NCI-H2171 (cell line): ENCODE data around the gene CADPS.

ENCODE experiments used
- DNase-seq: peaks from one replicate; lab custom pipeline; 2025; lab: John Stamatoyannopoulos, UW

Gene CADPS

GRCh38 chr3:62632510-62633294, 242.5 kb downstream of the CADPS start:
- DNase-seq, result no peak

GRCh38 chr3:62631488-62631887, 243.7 kb downstream of the CADPS start:
- no peak for DNase-seq

- no peak for DNase-seq
These were observed 244.6 kb downstream of the CADPS start for GRCh38 chr3:62630664-62631063.

- no peak for DNase-seq
These were observed 249.9 kb downstream of the CADPS start for GRCh38 chr3:62625268-62625667.

- no peak for DNase-seq
These were observed 251.0 kb downstream of the CADPS start for GRCh38 chr3:62624185-62624584.

GRCh38 chr3:62622553-62623174, 252.6 kb downstream of the CADPS start:
- no peak for DNase-seq

- no peak for DNase-seq
These were observed 253.3 kb downstream of the CADPS start for GRCh38 chr3:62621925-62622324.

GRCh38 chr3:62621176-62621575, 254.0 kb downstream of the CADPS start:
- no peak for DNase-seq

- DNase-seq, result no peak
These were observed 259.9 kb downstream of the CADPS start for GRCh38 chr3:62615258-62615849.

- DNase-seq, result no peak
These were observed 260.7 kb downstream of the CADPS start for GRCh38 chr3:62614527-62614926.

- DNase-seq, result no peak
These were observed 263.5 kb downstream of the CADPS start for GRCh38 chr3:62611541-62612240.

GRCh38 chr3:62607287-62608029, 267.8 kb downstream of the CADPS start:
- DNase-seq, result no peak

GRCh38 chr3:62605413-62606068, 269.7 kb downstream of the CADPS start:
- DNase-seq, result no peak

- no peak for DNase-seq
These were observed 270.4 kb downstream of the CADPS start for GRCh38 chr3:62604751-62605351.

- DNase-seq, result no peak
These were observed 270.9 kb downstream of the CADPS start for GRCh38 chr3:62604298-62604697.

- no peak for DNase-seq
These were observed 272.2 kb downstream of the CADPS start for GRCh38 chr3:62602987-62603386.

- peak; percentile 28 for DNase-seq
These were observed 273.0 kb downstream of the CADPS start for GRCh38 chr3:62602129-62602770.

- DNase-seq, result no peak
These were observed 273.8 kb downstream of the CADPS start for GRCh38 chr3:62601238-62602070.

GRCh38 chr3:62600033-62600432, 275.2 kb downstream of the CADPS start:
- peak; percentile 76 for DNase-seq

- DNase-seq, result no peak
These were observed 277.7 kb downstream of the CADPS start for GRCh38 chr3:62597491-62597890.
